ENCODE results near the gene DIO2. TPM values are rescaled to one million over a fixed set of nuclear protein-coding genes. Genes with fewer than 3 reads are reported as not detected.

Gene DIO2
- total and polyA plus RNA-seq, 4 donors = 10.7 to 38.1 (median 25.1) TPM

GRCh38 chr14:80188571-80188970, 22.7 kb downstream of the DIO2 start:
- no peaks in the 10 kb centered on the region for H3K9me3 ChIP-seq (ENCODE audit: control insufficient read depth, low read length)
- H3K27me3 ChIP-seq (ENCODE audit: control insufficient read depth in 1 of 2, insufficient read depth in 2 of 2, low read length in 1 of 2) = no peaks in the 10 kb centered on the region
- H3K4me3 ChIP-seq (ENCODE audit: low read length in 2 of 2) = no peak overlapping the region
- H3K27ac ChIP-seq (ENCODE audit: low read depth in 1 of 2, low read length in 2 of 2) = no peak overlapping the region
- intact Hi-C loops (cut with DNase I) = no loop called here
- ATAC-seq (ENCODE audit: low FRiP score) = no peak
- WGBS, 2 donors = 89 to 94% methylated on average over 6 of the region's 6 CpGs
- no peaks in the 10 kb centered on the region for H3K36me3 ChIP-seq (ENCODE audit: control insufficient read depth in 1 of 2, insufficient read depth in 2 of 2, low read length in 1 of 2)
- H3K4me1 ChIP-seq (ENCODE audit: control insufficient read depth in 1 of 2, insufficient read depth in 2 of 2, low read length in 2 of 2) = no peaks in the 10 kb centered on the region
- no peak for DNase-seq

- ATAC-seq (ENCODE audit: low FRiP score) (no peak), DNase-seq (no peak)
- H3K36me3 ChIP-seq (ENCODE audit: control insufficient read depth in 1 of 2, insufficient read depth in 2 of 2, low read length in 1 of 2) = no peaks in the 10 kb centered on the region
- no peak overlapping the region for H3K4me3 ChIP-seq (ENCODE audit: low read length in 2 of 2)
- intact Hi-C loops (cut with DNase I) = no loop called here
- no peaks in the 10 kb centered on the region for H3K27me3 ChIP-seq (ENCODE audit: control insufficient read depth in 1 of 2, insufficient read depth in 2 of 2, low read length in 1 of 2)
- WGBS, 2 donors = 89 to 90% methylated on average over 9 of the region's 9 CpGs
- H3K27ac ChIP-seq (ENCODE audit: low read depth in 1 of 2, low read length in 2 of 2) = no peak overlapping the region
- no peaks in the 10 kb centered on the region for H3K9me3 ChIP-seq (ENCODE audit: control insufficient read depth, low read length)
- H3K4me1 ChIP-seq (ENCODE audit: control insufficient read depth in 1 of 2, insufficient read depth in 2 of 2, low read length in 2 of 2) = no peaks in the 10 kb centered on the region
Measured at GRCh38 chr14:80186301-80186800, 25.0 kb downstream of the DIO2 start.

- Histone ChIP-seq H3K4me3 (ENCODE audit: low read length in 2 of 2) (no peak overlapping the region), H3K27me3 (ENCODE audit: control insufficient read depth in 1 of 2, insufficient read depth in 2 of 2, low read length in 1 of 2) (no peaks in the 10 kb centered on the region), H3K27ac (ENCODE audit: low read depth in 1 of 2, low read length in 2 of 2) (no peak overlapping the region), H3K9me3 (ENCODE audit: control insufficient read depth, low read length) (no peaks in the 10 kb centered on the region), H3K36me3 (ENCODE audit: control insufficient read depth in 1 of 2, insufficient read depth in 2 of 2, low read length in 1 of 2) (no peaks in the 10 kb centered on the region), H3K4me1 (ENCODE audit: control insufficient read depth in 1 of 2, insufficient read depth in 2 of 2, low read length in 2 of 2) (no peaks in the 10 kb centered on the region)
- ATAC-seq (ENCODE audit: low FRiP score) (no peak), DNase-seq (no peak)
- intact Hi-C loops (cut with DNase I) = no loop called here
Measured at GRCh38 chr14:80176893-80177292, 34.4 kb downstream of the DIO2 start.

GRCh38 chr14:80172375-80173051, 38.8 kb downstream of the DIO2 start:
- no peak overlapping the region for H3K4me3 ChIP-seq (ENCODE audit: low read length in 2 of 2)
- DNase-seq (no peak), ATAC-seq (ENCODE audit: low FRiP score) (no peak)
- H3K9me3 ChIP-seq (ENCODE audit: control insufficient read depth, low read length) = no peaks in the 10 kb centered on the region
- H3K27ac ChIP-seq (ENCODE audit: low read depth in 1 of 2, low read length in 2 of 2) = no peak overlapping the region
- H3K27me3 ChIP-seq (ENCODE audit: control insufficient read depth in 1 of 2, insufficient read depth in 2 of 2, low read length in 1 of 2) = no peaks in the 10 kb centered on the region
- no peaks in the 10 kb centered on the region for H3K4me1 ChIP-seq (ENCODE audit: control insufficient read depth in 1 of 2, insufficient read depth in 2 of 2, low read length in 2 of 2)
- WGBS, 2 donors = 84% methylated on average over 3 of the region's 3 CpGs
- no peaks in the 10 kb centered on the region for H3K36me3 ChIP-seq (ENCODE audit: control insufficient read depth in 1 of 2, insufficient read depth in 2 of 2, low read length in 1 of 2)
- intact Hi-C loops (cut with DNase I) = no loop called here

GRCh38 chr14:80167793-80168448, 43.4 kb downstream of the DIO2 start:
- no peak overlapping the region for H3K27ac ChIP-seq (ENCODE audit: low read depth in 1 of 2, low read length in 2 of 2)
- intact Hi-C loops (cut with DNase I) = no loop called here
- no peak overlapping the region for H3K4me3 ChIP-seq (ENCODE audit: low read length in 2 of 2)
- no peaks in the 10 kb centered on the region for H3K4me1 ChIP-seq (ENCODE audit: control insufficient read depth in 1 of 2, insufficient read depth in 2 of 2, low read length in 2 of 2)
- WGBS, 2 donors = 67 to 69% methylated on average over 6 of the region's 6 CpGs
- no peaks in the 10 kb centered on the region for H3K27me3 ChIP-seq (ENCODE audit: control insufficient read depth in 1 of 2, insufficient read depth in 2 of 2, low read length in 1 of 2)
- H3K9me3 ChIP-seq (ENCODE audit: control insufficient read depth, low read length) = no peaks in the 10 kb centered on the region
- H3K36me3 ChIP-seq (ENCODE audit: control insufficient read depth in 1 of 2, insufficient read depth in 2 of 2, low read length in 1 of 2) = no peaks in the 10 kb centered on the region
- ATAC-seq (ENCODE audit: low FRiP score) = peak; percentile 84
- peak in 1 of 2 donors; percentile 40 for DNase-seq

GRCh38 chr14:80164991-80165721, 46.1 kb downstream of the DIO2 start:
- Histone ChIP-seq H3K36me3 (ENCODE audit: control insufficient read depth in 1 of 2, insufficient read depth in 2 of 2, low read length in 1 of 2) (no peaks in the 10 kb centered on the region), H3K4me1 (ENCODE audit: control insufficient read depth in 1 of 2, insufficient read depth in 2 of 2, low read length in 2 of 2) (no peaks in the 10 kb centered on the region), H3K27me3 (ENCODE audit: control insufficient read depth in 1 of 2, insufficient read depth in 2 of 2, low read length in 1 of 2) (no peaks in the 10 kb centered on the region), H3K27ac (ENCODE audit: low read depth in 1 of 2, low read length in 2 of 2) (no peak overlapping the region), H3K4me3 (ENCODE audit: low read length in 2 of 2) (no peak overlapping the region), H3K9me3 (ENCODE audit: control insufficient read depth, low read length) (no peaks in the 10 kb centered on the region)
- ATAC-seq (ENCODE audit: low FRiP score) (no peak), DNase-seq (no peak)
- intact Hi-C loops (cut with DNase I) = no loop called here
- 73 to 79% methylated on average over 9 of the region's 9 CpGs for WGBS, 2 donors

GRCh38 chr14:80152763-80153162, 58.5 kb downstream of the DIO2 start:
- DNase-seq = no peak
- 69 to 77% methylated on average over 1 of the region's 1 CpG for WGBS, 2 donors
- no peak for ATAC-seq (ENCODE audit: low FRiP score)
- Histone ChIP-seq H3K4me3 (ENCODE audit: low read length in 2 of 2) (no peak overlapping the region), H3K9me3 (ENCODE audit: control insufficient read depth, low read length) (no peaks in the 10 kb centered on the region), H3K36me3 (ENCODE audit: control insufficient read depth in 1 of 2, insufficient read depth in 2 of 2, low read length in 1 of 2) (no peaks in the 10 kb centered on the region), H3K4me1 (ENCODE audit: control insufficient read depth in 1 of 2, insufficient read depth in 2 of 2, low read length in 2 of 2) (no peaks in the 10 kb centered on the region), H3K27ac (ENCODE audit: low read depth in 1 of 2, low read length in 2 of 2) (no peak overlapping the region), H3K27me3 (ENCODE audit: control insufficient read depth in 1 of 2, insufficient read depth in 2 of 2, low read length in 1 of 2) (no peaks in the 10 kb centered on the region)
- intact Hi-C loops (cut with DNase I) = no loop called here

- DNase-seq (no peak), ATAC-seq (ENCODE audit: low FRiP score) (no peak)
- Histone ChIP-seq H3K27me3 (ENCODE audit: control insufficient read depth in 1 of 2, insufficient read depth in 2 of 2, low read length in 1 of 2) (no peaks in the 10 kb centered on the region), H3K27ac (ENCODE audit: low read depth in 1 of 2, low read length in 2 of 2) (no peak overlapping the region), H3K4me1 (ENCODE audit: control insufficient read depth in 1 of 2, insufficient read depth in 2 of 2, low read length in 2 of 2) (no peaks in the 10 kb centered on the region), H3K4me3 (ENCODE audit: low read length in 2 of 2) (no peak overlapping the region), H3K36me3 (ENCODE audit: control insufficient read depth in 1 of 2, insufficient read depth in 2 of 2, low read length in 1 of 2) (no peaks in the 10 kb centered on the region), H3K9me3 (ENCODE audit: control insufficient read depth, low read length) (no peaks in the 10 kb centered on the region)
- intact Hi-C loops (cut with DNase I) = no loop called here
Measured at GRCh38 chr14:80152166-80152565, 59.1 kb downstream of the DIO2 start.

All from aorta (tissue), 5 donors.